PC-9 (cell line): ENCODE measurements around the gene SPEN. TPM values are rescaled to one million over a fixed set of nuclear protein-coding genes. Genes with fewer than 3 reads are reported as not detected.
"Not testable (repeated sequence)": the region's sequence is repeated elsewhere in the genome, so short reads cannot be mapped to it uniquely, and the experiment has no call there.

ENCODE experiments used
- BruUV-seq: library from RNA; stranded (reverse); fragments of 400-500 nt; replicated peaks from 2 replicates; lab custom pipeline; 2021; lab: Mats Ljungman, UMichigan
- CTCF ChIA-PET: fragments of 300-600 bp; sonication (Branson Sonifier 250); formaldehyde crosslinking; loops from one replicate; lab custom pipeline; 2022; ENCODE audit warnings: antibody characterized with exemption; lab: Charles Lee
- POLR2A ChIA-PET: fragments of 300-600 bp; sonication (Branson Sonifier 250); formaldehyde crosslinking; loops from one replicate; lab custom pipeline; 2022; ENCODE audit warnings: antibody characterized with exemption; ENCODE audit not compliant: unreplicated experiment; lab: Charles Lee
- DNase-seq, 2 experiments: peaks; one replicate each; pipeline versions ENCODE4 v3.0.0 to v3.0.0-alpha.2; 2015 to 2022; ENCODE audit warnings: mixed read lengths in 1 of 2
- H2AFZ ChIP-seq: fragments of 200-600 bp; sonication (generic); 2 replicates; pipeline ENCODE4 v1.8.1; 2017; ENCODE audit warnings: antibody characterized with exemption
- H3F3A ChIP-seq: fragments of 200-600 bp; sonication (generic); 2 replicates; pipeline ENCODE4 v1.8.1; 2017; ENCODE audit warnings: antibody characterized with exemption, mild to moderate bottlenecking, low read depth; ENCODE audit not compliant: insufficient read depth
- H3K27ac ChIP-seq: fragments of 200-600 bp; sonication (generic); 2 replicates; pipeline ENCODE4 v1.6.1; 2016; ENCODE audit warnings: mixed run types
- H3K27me3 ChIP-seq: fragments of 200-600 bp; sonication (generic); 2 replicates; pipeline ENCODE4 v1.6.1; 2016; ENCODE audit warnings: low read depth, mixed run types; ENCODE audit not compliant: insufficient read depth
- H3K36me3 ChIP-seq: fragments of 200-600 bp; sonication (generic); 2 replicates; pipeline ENCODE4 v1.6.1; 2016; ENCODE audit warnings: low read depth, mixed run types
- H3K4me1 ChIP-seq: fragments of 200-600 bp; sonication (generic); replicated peaks from 2 replicates; pipeline ENCODE4 v1.6.1; 2016; ENCODE audit warnings: mixed run types; ENCODE audit not compliant: insufficient read depth
- H3K4me2 ChIP-seq: fragments of 200-600 bp; sonication (generic); 2 replicates; pipeline ENCODE4 v1.6.1; 2017; ENCODE audit warnings: mixed run types
- H3K4me3 ChIP-seq: fragments of 200-600 bp; sonication (generic); 2 replicates; pipeline ENCODE4 v1.6.1; 2016; ENCODE audit warnings: mixed run types
- H3K79me2 ChIP-seq: fragments of 200-600 bp; sonication (generic); 2 replicates; pipeline ENCODE4 v1.6.1; 2017; ENCODE audit warnings: low read depth, mixed run types
- H3K9me2 ChIP-seq: fragments of 200-600 bp; sonication (generic); 2 replicates; pipeline ENCODE4 v1.8.1; 2017; ENCODE audit warnings: mild to moderate bottlenecking; ENCODE audit not compliant: insufficient read depth
- H3K9me3 ChIP-seq: fragments of 200-600 bp; sonication (generic); 2 replicates; pipeline ENCODE4 v1.8.1; 2016; ENCODE audit warnings: low read depth; ENCODE audit not compliant: insufficient read depth
- H4K20me1 ChIP-seq: fragments of 200-600 bp; sonication (generic); 2 replicates; pipeline ENCODE4 v1.8.1; 2017; ENCODE audit not compliant: insufficient read depth
- CTCF ChIP-seq: fragments of 200-600 bp; sonication (generic); conservative IDR thresholded peaks from 2 replicates; pipeline ENCODE4 v1.6.1; 2017; ENCODE audit warnings: mixed run types, antibody characterized with exemption, mild to moderate bottlenecking, moderate library complexity
- EZH2 ChIP-seq: fragments of 200-600 bp; sonication (generic); IDR thresholded peaks from 2 replicates; pipeline ENCODE4 v1.8.0; 2017; ENCODE audit warnings: antibody characterized with exemption, low read depth
- intact Hi-C: fragments of 100-400 bp; cut with micrococcal nuclease; formaldehyde crosslinking; loops from one replicate; pipeline ENCODE4 v1.10.0; 2022; ENCODE audit not compliant: unreplicated experiment
- total RNA-seq: library from RNA; stranded (reverse); gene quantifications from 2 replicates; pipeline ENCODE4 v1.2.3, GENCODE V29; 2021

The SPEN gene
- total RNA-seq, 1 experiment from 2014 or later = 46.8 TPM

GRCh38 chr1:15843826-15844572 is 3.5 kb upstream of the SPEN start:
- H3K9me2 ChIP-seq = no peaks in the 10 kb centered on the region
- BruUV-seq = no TSS peak
- peak overlapping the region; percentile 16; the same call in 1 of the 2 replicates for H3K4me2 ChIP-seq
- H3F3A ChIP-seq = peaks cover 6% of the 10 kb centered on the region; the same call in 1 of the 2 replicates
- H3K36me3 ChIP-seq = no peaks in the 10 kb centered on the region
- H3K27ac ChIP-seq = no peak overlapping the region
- DNase-seq = no peak
- H3K4me3 ChIP-seq = no peak overlapping the region
- ChIA-PET CTCF (interaction anchor here (0.6 kb wide), 1 partner anchor 11 kb away, joined by 3 read pairs; no protein-coding TSS in a partner anchor), POLR2A (interaction anchor here (0.6 to 0.8 kb wide), 5 partner anchors 9 to 226 kb away, joined by 3 to 15 read pairs (median 3); no protein-coding TSS in a partner anchor)
- peaks cover 5% of the 10 kb centered on the region; the same call in 1 of the 2 replicates for H4K20me1 ChIP-seq
- intact Hi-C loops = no loop called here
- H3K9me3 ChIP-seq = no peaks in the 10 kb centered on the region
- no peaks in the 10 kb centered on the region for H3K27me3 ChIP-seq
- peaks cover 28% of the 10 kb centered on the region for H3K79me2 ChIP-seq
- TF ChIP-seq CTCF (no peak), EZH2 (no peak)
- no peaks in the 10 kb centered on the region; the same call in 1 of the 2 replicates for H3K4me1 ChIP-seq
- H2AFZ ChIP-seq = no peak overlapping the region

GRCh38 chr1:15846056-15846455 is 1.5 kb upstream of the SPEN start:
- not testable (repeated sequence) for H3K4me1 ChIP-seq, H3K27me3 ChIP-seq, H3K36me3 ChIP-seq, H3K9me2 ChIP-seq, H3K27ac ChIP-seq, H2AFZ ChIP-seq, DNase-seq, H3K4me3 ChIP-seq, BruUV-seq, H3K9me3 ChIP-seq, H4K20me1 ChIP-seq
- CTCF ChIA-PET = interaction anchor here (0.6 kb wide), 1 partner anchor 11 kb away, joined by 3 read pairs; no protein-coding TSS in a partner anchor
- intact Hi-C loops = loop anchor here (5.0 kb wide), 2 partner anchors 41 to 71 kb away; no protein-coding TSS in a partner anchor
- Histone ChIP-seq H3K4me2 (peak overlapping the region; percentile 72), H3K79me2 (peaks cover 48% of the 10 kb centered on the region), H3F3A (peaks cover 23% of the 10 kb centered on the region; the same call in 1 of the 2 replicates)
- POLR2A ChIA-PET = interaction anchor here (0.6 to 0.7 kb wide), 2 partner anchors 13 to 14 kb away, joined by 6 to 7 read pairs; no protein-coding TSS in a partner anchor

GRCh38 chr1:15847893-15848142 is 311 bp downstream of the SPEN start:
- DNase-seq = no peak
- Histone ChIP-seq H2AFZ (no peak overlapping the region), H3K9me2 (no peaks in the 10 kb centered on the region), H4K20me1 (peaks cover 12% of the 10 kb centered on the region), H3K27me3 (no peaks in the 10 kb centered on the region), H3F3A (peaks cover 23% of the 10 kb centered on the region; the same call in 1 of the 2 replicates), H3K9me3 (no peaks in the 10 kb centered on the region), H3K4me3 (peak overlapping the region; percentile 95; the same call in 1 of the 2 replicates), H3K4me2 (peak overlapping the region; percentile 95; the same call in 1 of the 2 replicates), H3K79me2 (peaks cover 66% of the 10 kb centered on the region), H3K27ac (peak overlapping the region; percentile 90; the same call in 1 of the 2 replicates), H3K4me1 (peaks cover 20% of the 10 kb centered on the region), H3K36me3 (no peaks in the 10 kb centered on the region)
- TF ChIP-seq CTCF (no peak), EZH2 (no peak)
- POLR2A ChIA-PET = interaction anchor here (0.6 to 1.3 kb wide), 5 partner anchors 15 to 77 kb away, joined by 3 to 6 read pairs (median 4); no protein-coding TSS in a partner anchor
- intact Hi-C loops = loop anchor here (1.0 to 5.0 kb wide), 4 partner anchors 13 to 69 kb away; no protein-coding TSS in a partner anchor
- CTCF ChIA-PET = no interaction called here
- BruUV-seq = no TSS peak
